HepG2 (cell line): ENCODE measurements around the gene HNRNPM. TPM values are rescaled to one million over a fixed set of nuclear protein-coding genes. Genes with fewer than 3 reads are reported as not detected.

Experiments used
- ERF ChIP-seq: IDR thresholded peaks from 2 replicates; pipeline ENCODE4 v1.6.1; 2018; ENCODE audit warnings: missing biosample characterization, missing genetic modification reagents
- GZF1 ChIP-seq: sonication (generic); formaldehyde crosslinking; IDR thresholded peaks from 2 replicates; pipeline ENCODE4 v1.5.1; 2020; ENCODE audit warnings: mild to moderate bottlenecking, missing genetic modification reagents
- HDAC6 ChIP-seq: fragments of 200-600 bp; sonication (generic); IDR thresholded peaks from 2 replicates; pipeline ENCODE4 v1.7.0; 2017; ENCODE audit warnings: mild to moderate bottlenecking, antibody characterized with exemption, low read length, low read depth
- MTF2 ChIP-seq: sonication (generic); formaldehyde crosslinking; IDR thresholded peaks from 2 replicates; pipeline ENCODE4 v1.5.0; 2020; ENCODE audit warnings: missing genetic modification reagents, borderline replicate concordance
- PHF5A ChIP-seq: IDR thresholded peaks from one replicate; pipeline ENCODE4 v1.6.1; 2018; ENCODE audit warnings: low read depth, missing genetic modification reagents; ENCODE audit not compliant: unreplicated experiment
- RARA ChIP-seq: IDR thresholded peaks from 2 replicates; pipeline ENCODE4 v1.6.1; 2016; ENCODE audit warnings: missing genetic modification reagents, missing compliant biosample characterization
- RBAK ChIP-seq: sonication (generic); formaldehyde crosslinking; IDR thresholded peaks from 2 replicates; pipeline ENCODE4 v1.5.1; 2020; ENCODE audit warnings: mild to moderate bottlenecking, missing genetic modification reagents
- SRSF9 ChIP-seq: fragments of 200-400 bp; formaldehyde crosslinking; IDR thresholded peaks from 2 replicates; pipeline ENCODE4 v1.6.1; 2018; ENCODE audit warnings: borderline replicate concordance, mild to moderate bottlenecking, low read depth, low read length; ENCODE audit not compliant: insufficient read depth, poor library complexity, severe bottlenecking
- YEATS2 ChIP-seq: sonication (generic); formaldehyde crosslinking; IDR thresholded peaks from 2 replicates; pipeline ENCODE4 v1.4.0; 2020; ENCODE audit warnings: missing genetic modification reagents, borderline replicate concordance
- ZBTB38 ChIP-seq: sonication (generic); formaldehyde crosslinking; IDR thresholded peaks from 2 replicates; pipeline ENCODE4 v1.5.1; 2020; ENCODE audit warnings: mild to moderate bottlenecking, missing genetic modification reagents
- ZFP41 ChIP-seq: sonication (generic); formaldehyde crosslinking; IDR thresholded peaks from 2 replicates; pipeline ENCODE4 v1.4.0; 2020; ENCODE audit warnings: mild to moderate bottlenecking, missing genetic modification reagents, borderline replicate concordance
- ZFP90 ChIP-seq: sonication (generic); formaldehyde crosslinking; IDR thresholded peaks from 2 replicates; pipeline ENCODE4 v1.8.0; 2022; ENCODE audit warnings: missing genetic modification reagents, mild to moderate bottlenecking, inconsistent platforms, borderline replicate concordance
- ZNF263 ChIP-seq: sonication (generic); formaldehyde crosslinking; IDR thresholded peaks from 2 replicates; pipeline ENCODE4 v1.4.0; 2020; ENCODE audit warnings: missing genetic modification reagents
- ZNF564 ChIP-seq: sonication (generic); formaldehyde crosslinking; IDR thresholded peaks from 2 replicates; pipeline ENCODE4 v1.8.1; 2023; ENCODE audit warnings: mild to moderate bottlenecking, missing genetic modification reagents
- ZNF788 ChIP-seq: sonication (generic); formaldehyde crosslinking; IDR thresholded peaks from 2 replicates; pipeline ENCODE4 v1.5.0; 2020; ENCODE audit warnings: mild to moderate bottlenecking, missing genetic modification reagents, borderline replicate concordance
- polyA plus RNA-seq, 8 experiments: library from polyadenylated mRNA; depleted of rRNA in 3 of 8; stranded (reverse) in 7 of 8; unstranded in 1 of 8; fragments of >200 nt; fragmentation: Illumina TruSeq in 4 of 8; extraction: Trizol in 4 of 8; gene quantifications; 2 replicates each; pipeline versions ENCODE4 v1.2.1 to v1.2.3, GENCODE V29; 2011 to 2016; ENCODE audit warnings: low read depth in 4 of 8, missing spikeins in 1 of 8, mixed read lengths in 1 of 8; ENCODE audit not compliant: insufficient read depth in 1 of 8
- total RNA-seq, 5 experiments: library from RNA; depleted of rRNA; stranded (reverse); fragments of >200 nt; fragmentation: Illumina TruSeq; extraction: Trizol; gene quantifications; 2 replicates each; pipeline ENCODE4 v1.2.3, GENCODE V29; 2016; ENCODE audit warnings: low read depth in 1 of 5
- TF ChIP-seq, protein P1 (sequence below): sonication (generic); formaldehyde crosslinking; IDR thresholded peaks from 2 replicates; pipeline ENCODE4 v1.4.0; 2020; ENCODE audit warnings: missing genetic modification reagents
- TF ChIP-seq, protein P2 (sequence below): sonication (generic); formaldehyde crosslinking; IDR thresholded peaks from 2 replicates; pipeline ENCODE4 v1.4.0; 2020; ENCODE audit warnings: missing genetic modification reagents
- TF ChIP-seq, protein P3 (sequence below): sonication (generic); formaldehyde crosslinking; IDR thresholded peaks from 2 replicates; pipeline ENCODE4 v1.4.0; 2020; ENCODE audit warnings: missing genetic modification reagents, borderline replicate concordance

Gene HNRNPM
- total and polyA plus RNA-seq, 2 of the 13 experiments (the other 11 are each of a cell fraction or from before 2014, with no cell fraction given), result 56.7 to 102 TPM

DNA sequence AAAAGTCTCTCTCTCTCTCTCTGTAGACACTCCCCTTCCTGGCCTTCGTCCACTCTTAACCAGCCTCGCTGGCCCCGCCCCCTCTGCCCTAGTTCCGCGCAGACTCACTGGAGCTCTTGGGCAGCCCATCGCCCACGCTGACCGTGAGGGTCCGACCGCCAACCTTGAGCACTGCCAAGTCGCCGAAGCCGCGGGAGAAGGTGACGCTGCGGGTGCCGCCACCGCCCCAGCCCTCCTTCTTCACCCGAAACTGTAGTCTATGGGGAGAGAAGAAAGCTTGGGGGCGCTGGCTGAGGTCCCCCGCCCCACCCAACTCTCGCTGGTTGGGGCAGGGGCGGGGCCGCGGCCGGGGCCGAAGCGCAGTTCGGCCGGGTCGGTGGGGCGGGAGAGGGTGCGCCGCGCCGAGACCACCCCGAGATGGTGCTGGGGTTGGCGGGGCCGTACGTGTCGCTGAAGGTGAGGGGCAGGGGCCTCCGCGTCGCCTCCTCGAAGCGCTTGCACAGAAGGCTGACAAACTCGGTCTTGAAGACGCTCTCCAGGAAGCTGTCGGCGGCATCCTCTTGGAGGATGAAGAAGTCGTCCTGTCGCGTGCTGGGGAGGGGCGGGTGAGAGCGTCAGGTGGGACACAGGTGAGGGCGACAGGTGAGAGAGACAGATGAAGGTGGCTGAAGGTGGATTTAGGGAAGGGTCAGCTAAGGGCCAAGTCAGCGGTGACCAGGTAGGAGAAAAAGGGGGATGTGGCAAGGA lies 81.7 kb downstream of the HNRNPM start (continued):
- TF ChIP-seq ZNF564 (CRISPR knock-in tag), result no peak
- TF ChIP-seq RBAK (CRISPR knock-in tag), result no peak
- TF ChIP-seq MTF2, result no peak
- TF ChIP-seq ERF, result no peak
- TF ChIP-seq ZFP90 (CRISPR knock-in tag), result peak; percentile 77; the same call in 1 of the 2 replicates
- peak; percentile 74; the same call in 1 of the 2 replicates for TF ChIP-seq ZBTB38
- no peak for TF ChIP-seq RARA
- no peak for TF ChIP-seq PHF5A (CRISPR knock-in tag)
- TF ChIP-seq ZFP41 (CRISPR knock-in tag), result no peak
- TF ChIP-seq, protein P1, sequence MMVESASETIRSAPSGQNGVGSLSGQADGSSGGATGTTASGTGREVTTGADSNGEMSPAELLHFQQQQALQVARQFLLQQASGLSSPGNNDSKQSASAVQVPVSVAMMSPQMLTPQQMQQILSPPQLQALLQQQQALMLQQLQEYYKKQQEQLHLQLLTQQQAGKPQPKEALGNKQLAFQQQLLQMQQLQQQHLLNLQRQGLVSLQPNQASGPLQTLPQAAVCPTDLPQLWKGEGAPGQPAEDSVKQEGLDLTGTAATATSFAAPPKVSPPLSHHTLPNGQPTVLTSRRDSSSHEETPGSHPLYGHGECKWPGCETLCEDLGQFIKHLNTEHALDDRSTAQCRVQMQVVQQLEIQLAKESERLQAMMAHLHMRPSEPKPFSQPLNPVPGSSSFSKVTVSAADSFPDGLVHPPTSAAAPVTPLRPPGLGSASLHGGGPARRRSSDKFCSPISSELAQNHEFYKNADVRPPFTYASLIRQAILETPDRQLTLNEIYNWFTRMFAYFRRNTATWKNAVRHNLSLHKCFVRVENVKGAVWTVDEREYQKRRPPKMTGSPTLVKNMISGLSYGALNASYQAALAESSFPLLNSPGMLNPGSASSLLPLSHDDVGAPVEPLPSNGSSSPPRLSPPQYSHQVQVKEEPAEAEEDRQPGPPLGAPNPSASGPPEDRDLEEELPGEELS (CRISPR knock-in tag), result no peak
- TF ChIP-seq YEATS2, result no peak
- TF ChIP-seq, protein P2, sequence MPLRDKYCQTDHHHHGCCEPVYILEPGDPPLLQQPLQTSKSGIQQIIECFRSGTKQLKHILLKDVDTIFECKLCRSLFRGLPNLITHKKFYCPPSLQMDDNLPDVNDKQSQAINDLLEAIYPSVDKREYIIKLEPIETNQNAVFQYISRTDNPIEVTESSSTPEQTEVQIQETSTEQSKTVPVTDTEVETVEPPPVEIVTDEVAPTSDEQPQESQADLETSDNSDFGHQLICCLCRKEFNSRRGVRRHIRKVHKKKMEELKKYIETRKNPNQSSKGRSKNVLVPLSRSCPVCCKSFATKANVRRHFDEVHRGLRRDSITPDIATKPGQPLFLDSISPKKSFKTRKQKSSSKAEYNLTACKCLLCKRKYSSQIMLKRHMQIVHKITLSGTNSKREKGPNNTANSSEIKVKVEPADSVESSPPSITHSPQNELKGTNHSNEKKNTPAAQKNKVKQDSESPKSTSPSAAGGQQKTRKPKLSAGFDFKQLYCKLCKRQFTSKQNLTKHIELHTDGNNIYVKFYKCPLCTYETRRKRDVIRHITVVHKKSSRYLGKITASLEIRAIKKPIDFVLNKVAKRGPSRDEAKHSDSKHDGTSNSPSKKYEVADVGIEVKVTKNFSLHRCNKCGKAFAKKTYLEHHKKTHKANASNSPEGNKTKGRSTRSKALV, result no peak
- TF ChIP-seq HDAC6, result no peak
- TF ChIP-seq SRSF9, result no peak
- TF ChIP-seq, protein P3, sequence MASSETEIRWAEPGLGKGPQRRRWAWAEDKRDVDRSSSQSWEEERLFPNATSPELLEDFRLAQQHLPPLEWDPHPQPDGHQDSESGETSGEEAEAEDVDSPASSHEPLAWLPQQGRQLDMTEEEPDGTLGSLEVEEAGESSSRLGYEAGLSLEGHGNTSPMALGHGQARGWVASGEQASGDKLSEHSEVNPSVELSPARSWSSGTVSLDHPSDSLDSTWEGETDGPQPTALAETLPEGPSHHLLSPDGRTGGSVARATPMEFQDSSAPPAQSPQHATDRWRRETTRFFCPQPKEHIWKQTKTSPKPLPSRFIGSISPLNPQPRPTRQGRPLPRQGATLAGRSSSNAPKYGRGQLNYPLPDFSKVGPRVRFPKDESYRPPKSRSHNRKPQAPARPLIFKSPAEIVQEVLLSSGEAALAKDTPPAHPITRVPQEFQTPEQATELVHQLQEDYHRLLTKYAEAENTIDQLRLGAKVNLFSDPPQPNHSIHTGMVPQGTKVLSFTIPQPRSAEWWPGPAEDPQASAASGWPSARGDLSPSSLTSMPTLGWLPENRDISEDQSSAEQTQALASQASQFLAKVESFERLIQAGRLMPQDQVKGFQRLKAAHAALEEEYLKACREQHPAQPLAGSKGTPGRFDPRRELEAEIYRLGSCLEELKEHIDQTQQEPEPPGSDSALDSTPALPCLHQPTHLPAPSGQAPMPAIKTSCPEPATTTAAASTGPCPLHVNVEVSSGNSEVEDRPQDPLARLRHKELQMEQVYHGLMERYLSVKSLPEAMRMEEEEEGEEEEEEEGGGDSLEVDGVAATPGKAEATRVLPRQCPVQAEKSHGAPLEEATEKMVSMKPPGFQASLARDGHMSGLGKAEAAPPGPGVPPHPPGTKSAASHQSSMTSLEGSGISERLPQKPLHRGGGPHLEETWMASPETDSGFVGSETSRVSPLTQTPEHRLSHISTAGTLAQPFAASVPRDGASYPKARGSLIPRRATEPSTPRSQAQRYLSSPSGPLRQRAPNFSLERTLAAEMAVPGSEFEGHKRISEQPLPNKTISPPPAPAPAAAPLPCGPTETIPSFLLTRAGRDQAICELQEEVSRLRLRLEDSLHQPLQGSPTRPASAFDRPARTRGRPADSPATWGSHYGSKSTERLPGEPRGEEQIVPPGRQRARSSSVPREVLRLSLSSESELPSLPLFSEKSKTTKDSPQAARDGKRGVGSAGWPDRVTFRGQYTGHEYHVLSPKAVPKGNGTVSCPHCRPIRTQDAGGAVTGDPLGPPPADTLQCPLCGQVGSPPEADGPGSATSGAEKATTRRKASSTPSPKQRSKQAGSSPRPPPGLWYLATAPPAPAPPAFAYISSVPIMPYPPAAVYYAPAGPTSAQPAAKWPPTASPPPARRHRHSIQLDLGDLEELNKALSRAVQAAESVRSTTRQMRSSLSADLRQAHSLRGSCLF (CRISPR knock-in tag), result no peak
- TF ChIP-seq GZF1, result no peak
- peak; percentile 56; the same call in 1 of the 2 replicates for TF ChIP-seq ZNF788 (CRISPR knock-in tag)
- no peak for TF ChIP-seq ZNF263 (CRISPR knock-in tag)
